Colonic mucosa (tissue), 4 donors: ENCODE measurements around the gene PPP1R2B. TPM values are rescaled to one million over a fixed set of nuclear protein-coding genes. Genes with fewer than 3 reads are reported as not detected.

Source experiments
- DNase-seq: peaks from one replicate; pipeline ENCODE4 v3.0.0-alpha.2; 2020
- H3K27ac ChIP-seq: fragments of 200-600 bp; one replicate; pipeline ENCODE4 v1.8.0; 2021
- H3K27me3 ChIP-seq: fragments of 200-600 bp; one replicate; pipeline ENCODE4 v1.8.0; 2021
- H3K36me3 ChIP-seq: fragments of 200-600 bp; one replicate; pipeline ENCODE4 v1.8.0; 2021
- H3K4me1 ChIP-seq: fragments of 200-600 bp; one replicate; pipeline ENCODE4 v1.8.0; 2021; ENCODE audit warnings: mild to moderate bottlenecking
- H3K4me3 ChIP-seq: fragments of 200-600 bp; one replicate; pipeline ENCODE4 v1.8.0; 2021
- H3K9ac ChIP-seq, 2 donors: one replicate each; pipeline ENCODE4 v1.7.0; 2013; ENCODE audit warnings: control low read depth in 2 of 2, low read depth in 2 of 2, low read length in 2 of 2
- H3K9me3 ChIP-seq: fragments of 200-600 bp; one replicate; pipeline ENCODE4 v1.8.0; 2021
- CTCF ChIP-seq: fragments of 200-600 bp; IDR thresholded peaks from one replicate; pipeline ENCODE4 v1.8.0; 2022; ENCODE audit warnings: antibody characterized with exemption, mild to moderate bottlenecking
- intact Hi-C: fragments of 100-400 bp; cut with DNase I; formaldehyde crosslinking; loops from one replicate; pipeline ENCODE4 v1.14.1; 2022
- total RNA-seq, 2 donors: library from RNA; stranded (reverse); fragmentation: NEBNext Ultra II Directional in 1 of 2; extraction: Animal tissue kit (Norgen Biotek cat#: 25700) in 1 of 2; gene quantifications; one replicate each; pipeline ENCODE4 v1.2.1, GENCODE V29; 2021
- donor health status: healthy.
- donor health status: DM: no; HTN: no; CAD: no.
- donor health status: DM: no; HTN: no; CAD: no.

The PPP1R2B gene
- total RNA-seq, 2 donors from 2014 or later = not detected

DNA sequence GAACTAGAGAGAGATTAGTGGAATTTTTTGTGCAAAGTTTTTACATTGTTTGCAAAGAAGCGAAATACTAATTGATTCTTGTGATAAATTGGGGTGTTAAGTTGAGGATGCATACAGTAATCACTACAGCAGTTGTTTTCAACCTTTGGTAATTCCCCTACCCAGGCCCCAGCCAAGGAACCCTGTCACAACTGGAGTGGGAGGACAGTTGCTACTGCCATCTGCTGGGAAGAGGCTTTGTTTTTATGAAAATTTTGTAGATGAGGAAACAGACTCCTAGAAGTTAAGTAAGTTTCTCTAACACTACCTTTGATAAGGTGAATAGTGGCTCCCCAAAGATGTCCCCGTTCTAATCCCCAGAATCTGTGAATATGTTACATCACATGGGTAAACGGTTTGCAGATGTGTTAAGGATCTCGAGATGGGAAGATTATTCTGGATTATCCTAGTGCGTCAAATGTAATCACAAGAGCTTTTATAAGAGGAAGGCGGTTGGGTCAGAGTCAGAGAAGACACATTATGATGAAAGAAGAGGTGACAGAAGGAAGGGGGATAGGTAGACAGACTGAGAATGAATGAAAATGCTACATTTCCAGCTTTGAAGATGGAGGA lies 34.0 kb upstream of the PPP1R2B start:
- H3K4me3 ChIP-seq = no peak overlapping the region
- no peaks in the 10 kb centered on the region for H3K36me3 ChIP-seq
- TF ChIP-seq CTCF = peak; percentile 20
- no peak overlapping the region for H3K9ac ChIP-seq
- H3K27ac ChIP-seq = no peak overlapping the region
- peak; percentile 25 for DNase-seq
- intact Hi-C loops = loop anchor here (10.0 kb wide), 1 partner anchor 1201 kb away; no protein-coding TSS in a partner anchor
- H3K27me3 ChIP-seq = no peaks in the 10 kb centered on the region
- H3K9me3 ChIP-seq = no peaks in the 10 kb centered on the region
- H3K4me1 ChIP-seq = no peaks in the 10 kb centered on the region

GRCh38 chr5:156819537-156819936 lies 30.6 kb upstream of the PPP1R2B start:
- Histone ChIP-seq H3K27me3 (no peaks in the 10 kb centered on the region), H3K36me3 (no peaks in the 10 kb centered on the region), H3K27ac (no peak overlapping the region), H3K4me1 (no peaks in the 10 kb centered on the region), H3K4me3 (no peak overlapping the region), H3K9ac (no peak overlapping the region), H3K9me3 (no peaks in the 10 kb centered on the region)
- intact Hi-C loops = loop anchor here (10.0 kb wide), 1 partner anchor 1205 kb away; no protein-coding TSS in a partner anchor
- TF ChIP-seq CTCF = no peak
- no peak for DNase-seq

DNA sequence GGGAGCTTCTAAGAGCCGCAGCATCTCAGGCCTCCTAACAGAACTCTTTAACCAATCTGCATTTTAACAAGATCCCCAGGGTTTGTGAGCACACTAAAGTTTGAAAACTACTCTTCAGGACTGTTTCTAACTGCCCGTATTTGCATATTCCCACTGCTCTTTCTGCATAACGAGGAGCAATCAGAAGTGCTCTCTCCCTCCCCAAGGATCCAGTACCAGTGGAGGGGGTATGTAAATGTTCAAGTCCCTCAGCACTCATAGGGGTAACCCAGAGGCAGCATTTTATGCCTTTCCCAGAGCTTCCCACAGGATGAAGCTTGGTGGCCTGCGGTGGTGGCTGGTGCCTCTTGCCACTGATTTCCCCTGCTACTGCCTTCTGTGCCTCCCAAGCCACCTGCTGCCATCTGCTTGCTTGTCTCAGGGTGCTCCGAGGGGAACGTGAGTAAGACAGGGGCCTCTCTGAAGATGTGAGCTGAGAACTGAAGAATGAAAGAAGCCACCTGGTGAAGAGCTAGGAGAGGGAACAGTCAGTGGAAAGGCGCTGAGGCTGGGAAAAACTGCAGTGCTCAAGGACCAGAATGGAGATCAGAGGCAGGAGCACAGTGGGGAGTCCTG lies 30.0 kb upstream of the PPP1R2B start:
- DNase-seq = no peak

GRCh38 chr5:156824241-156824640 lies 25.9 kb upstream of the PPP1R2B start:
- H3K4me1 ChIP-seq = no peaks in the 10 kb centered on the region
- H3K27me3 ChIP-seq = no peaks in the 10 kb centered on the region
- H3K36me3 ChIP-seq = no peaks in the 10 kb centered on the region
- no peaks in the 10 kb centered on the region for H3K9me3 ChIP-seq
- intact Hi-C loops = loop anchor here (5.0 kb wide), 1 partner anchor 882 kb away; no protein-coding TSS in a partner anchor
- H3K4me3 ChIP-seq = no peak overlapping the region
- H3K27ac ChIP-seq = no peak overlapping the region
- TF ChIP-seq CTCF = no peak
- DNase-seq = no peak
- no peak overlapping the region for H3K9ac ChIP-seq

More for the DNA sequence above, 30.0 kb upstream of the PPP1R2B start:
- H3K9me3 ChIP-seq = no peaks in the 10 kb centered on the region
- no peaks in the 10 kb centered on the region for H3K36me3 ChIP-seq
- intact Hi-C loops = loop anchor here (5.0 to 10.0 kb wide), 2 partner anchors 878 to 1205 kb away; no protein-coding TSS in a partner anchor
- H3K4me3 ChIP-seq = no peak overlapping the region
- no peak for TF ChIP-seq CTCF
- H3K27me3 ChIP-seq = no peaks in the 10 kb centered on the region
- no peak overlapping the region for H3K27ac ChIP-seq
- no peaks in the 10 kb centered on the region for H3K4me1 ChIP-seq
- H3K9ac ChIP-seq = no peak overlapping the region

DNA sequence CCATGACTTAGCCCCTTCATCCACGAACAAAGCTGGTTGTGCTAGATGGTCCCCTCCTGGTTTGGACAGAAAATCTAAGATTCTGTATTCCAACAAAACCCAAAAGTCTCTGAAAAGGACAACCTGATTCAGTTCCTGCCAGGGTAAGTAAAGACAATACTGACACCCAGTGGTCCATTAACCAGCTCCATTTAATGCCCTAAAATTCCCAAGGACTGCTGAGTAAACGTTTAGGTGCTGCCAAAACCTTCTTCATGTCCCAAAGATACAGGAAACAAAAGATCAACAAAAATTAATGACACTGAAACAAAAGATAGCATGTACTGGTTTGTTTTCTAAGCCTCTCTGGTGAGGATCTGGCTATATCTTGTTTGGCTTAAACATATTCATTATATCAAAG lies 25.3 kb upstream of the PPP1R2B start:
- intact Hi-C loops = loop anchor here (5.0 kb wide), 1 partner anchor 882 kb away; no protein-coding TSS in a partner anchor
- H3K27me3 ChIP-seq = no peaks in the 10 kb centered on the region

More for the DNA sequence above, 25.3 kb upstream of the PPP1R2B start:
- H3K27ac ChIP-seq = no peak overlapping the region
- no peak overlapping the region for H3K9ac ChIP-seq
- TF ChIP-seq CTCF = no peak
- no peaks in the 10 kb centered on the region for H3K4me1 ChIP-seq
- H3K36me3 ChIP-seq = no peaks in the 10 kb centered on the region
- no peaks in the 10 kb centered on the region for H3K9me3 ChIP-seq
- no peak overlapping the region for H3K4me3 ChIP-seq
- DNase-seq = no peak
